HuH-7.5 (cell line): ENCODE results near the gene HTR1D.
"Not testable (repeated sequence)": the region's sequence is repeated elsewhere in the genome, so short reads cannot be mapped to it uniquely, and the experiment has no call there.

Experiments used
- DNase-seq: peaks from one replicate; pipeline ENCODE4 v3.0.0; 2011; ENCODE audit warnings: low spot score

Gene HTR1D

DNA sequence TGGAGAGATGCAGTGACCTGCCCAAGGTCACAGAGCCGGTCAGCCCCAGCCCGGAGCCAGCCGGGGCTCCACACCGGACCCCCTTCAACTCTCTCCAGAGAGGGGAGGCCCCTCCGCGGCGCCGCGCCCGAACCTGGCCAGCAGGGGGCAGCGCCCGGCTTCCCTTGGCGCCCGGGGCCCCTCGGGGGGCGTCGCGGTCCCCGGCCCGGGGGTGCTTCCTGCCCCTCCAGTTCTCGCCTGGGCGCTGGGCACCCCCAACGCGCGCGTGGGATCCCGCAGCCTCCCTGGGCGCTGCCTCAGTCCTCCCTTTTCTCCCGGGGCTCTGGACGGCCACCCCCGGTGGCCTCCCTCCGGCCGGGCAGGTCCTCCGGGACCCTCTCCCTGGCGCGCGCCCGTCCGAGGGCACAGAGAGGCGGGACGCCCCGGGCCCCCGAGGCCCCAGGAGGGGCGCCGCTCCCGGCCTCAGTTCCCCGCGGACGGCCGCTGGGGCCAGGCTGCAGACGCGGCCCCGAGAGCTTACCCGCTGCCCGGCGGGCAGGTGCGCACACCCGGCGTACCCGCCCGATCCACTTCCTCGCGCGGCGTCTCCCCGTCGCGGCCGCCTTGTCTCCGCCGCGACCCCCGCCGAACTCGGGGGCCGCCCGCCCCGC lies 406 bp downstream of the HTR1D start:
- peak; percentile 62 for DNase-seq

- no peak for DNase-seq
These were observed 1.4 kb downstream of the HTR1D start for GRCh38 chr1:23215751-23216449.

DNA sequence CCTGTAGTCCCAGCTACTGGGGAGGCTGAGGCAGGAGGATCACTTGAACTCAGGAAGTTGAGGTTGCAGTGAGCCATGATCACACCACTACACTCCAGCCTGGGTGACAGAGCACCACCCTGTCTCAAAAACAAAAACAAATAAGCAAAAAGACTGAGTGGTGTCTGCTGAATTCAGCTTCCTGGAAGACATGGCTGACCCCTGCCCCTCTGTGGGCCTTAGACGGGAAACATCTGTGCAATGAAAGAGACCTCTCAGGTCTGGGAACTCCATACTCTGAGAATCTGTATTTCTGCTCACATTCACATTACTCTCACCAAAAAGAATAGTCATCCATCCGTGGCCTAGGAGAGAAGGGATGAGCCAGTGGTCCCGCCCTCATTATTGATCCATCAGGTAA lies 2.0 kb downstream of the HTR1D start:
- no peak for DNase-seq

DNA sequence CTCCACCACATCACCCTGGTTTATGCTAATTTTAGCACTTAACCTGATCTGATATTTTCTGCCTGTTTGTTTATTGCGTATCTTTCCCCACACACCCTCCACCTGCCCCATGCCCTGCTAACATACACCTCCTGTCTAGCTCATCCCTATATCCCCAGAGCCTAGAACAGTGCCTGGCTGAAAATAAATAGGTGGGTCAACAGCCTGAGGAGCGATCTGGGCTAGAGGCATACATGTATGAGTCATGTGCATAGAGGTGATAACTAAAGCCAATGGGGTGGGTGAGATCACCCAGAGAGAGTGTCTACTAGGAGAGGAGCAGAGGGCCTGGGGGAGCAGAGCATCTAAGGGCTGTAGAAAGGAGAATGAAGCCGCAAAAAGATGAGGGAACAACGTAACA lies 2.7 kb downstream of the HTR1D start:
- no peak for DNase-seq

DNA sequence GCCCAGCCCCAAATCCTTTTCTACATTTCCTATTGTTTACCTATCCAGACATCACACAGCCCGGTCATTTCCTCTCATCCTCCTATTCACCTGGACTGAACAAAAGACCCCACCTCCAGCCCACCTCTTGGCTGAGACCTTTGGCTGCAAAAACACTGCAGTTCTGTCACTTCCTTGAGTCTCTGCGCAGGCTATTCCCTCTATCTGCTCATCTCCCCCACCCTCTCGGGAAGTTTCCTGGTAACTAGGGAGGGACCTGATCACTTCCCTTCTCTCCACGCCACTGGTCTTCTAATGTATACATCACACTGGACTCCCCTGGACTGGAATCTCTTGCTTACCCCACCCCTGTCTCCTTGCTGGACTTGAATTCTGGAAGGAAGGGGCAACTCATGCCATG lies 5.3 kb downstream of the HTR1D start:
- DNase-seq: no peak

DNA sequence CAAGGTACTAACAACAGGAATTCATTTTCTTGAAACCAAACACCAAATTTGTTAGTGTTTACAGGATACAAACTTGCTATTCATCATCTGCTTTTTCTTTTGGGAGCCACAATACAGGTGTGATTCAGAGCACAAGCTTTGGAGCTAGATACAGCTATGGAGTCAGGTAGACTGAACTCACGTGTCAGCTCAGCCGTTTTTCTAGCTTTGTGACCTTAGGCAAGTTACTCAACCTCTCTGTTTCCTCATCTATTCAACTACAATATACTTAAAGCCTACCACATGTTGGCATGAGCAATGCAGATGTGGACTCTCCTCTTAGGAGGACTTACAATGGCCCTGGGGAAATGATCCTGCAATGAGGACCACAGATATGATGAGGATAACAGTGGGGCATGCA lies 6.3 kb downstream of the HTR1D start:
- no peak for DNase-seq

DNA sequence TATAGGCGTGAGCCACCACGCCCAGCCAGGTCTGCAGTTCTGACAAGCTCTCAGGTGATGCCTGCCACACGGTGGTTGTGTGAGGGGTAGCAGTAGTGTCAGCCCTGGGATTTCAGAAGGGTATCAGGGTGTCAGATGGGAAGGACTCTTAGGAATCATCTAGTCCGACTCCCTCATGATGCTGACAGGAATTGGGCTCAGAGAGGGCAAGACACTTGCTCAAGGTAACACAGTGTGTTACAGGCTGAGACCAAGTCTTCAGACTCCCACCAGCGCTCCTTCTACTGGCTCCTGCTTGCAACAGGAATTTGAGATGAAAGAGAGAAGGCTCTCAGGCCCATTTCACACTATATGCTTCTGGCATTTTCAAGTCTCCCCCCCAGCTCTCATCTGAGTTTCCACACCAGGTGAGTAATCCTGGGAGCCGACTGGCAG lies 6.9 kb downstream of the HTR1D start:
- DNase-seq: no peak

GRCh38 chr1:23209770-23210169 lies 7.5 kb downstream of the HTR1D start:
- DNase-seq: no peak

GRCh38 chr1:23208527-23208926 lies 8.8 kb downstream of the HTR1D start:
- DNase-seq: no peak

DNA sequence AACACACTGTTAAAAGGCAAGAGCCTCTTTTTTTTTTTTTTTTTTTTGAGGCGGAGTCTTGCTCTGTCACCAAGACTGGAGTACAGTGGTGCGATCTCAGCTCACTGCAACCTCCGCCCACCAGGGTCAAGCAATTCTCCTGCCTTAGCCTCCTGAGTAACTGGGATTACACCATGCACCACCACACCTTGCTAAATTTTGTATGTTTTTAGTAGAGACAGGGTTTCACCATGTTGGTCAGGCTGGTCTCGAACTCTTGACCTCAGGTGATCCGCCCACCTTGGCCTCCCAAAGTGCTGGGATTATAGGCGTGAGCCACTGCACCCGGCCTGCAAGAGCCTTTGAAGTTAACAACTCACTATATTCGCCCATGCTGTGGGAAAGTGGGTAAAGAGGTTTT lies 9.6 kb downstream of the HTR1D start:
- DNase-seq: not testable (repeated sequence)

- DNase-seq: no peak
These were observed 15.0 kb downstream of the HTR1D start for GRCh38 chr1:23202263-23202749.

- DNase-seq: no peak
These were observed 16.4 kb downstream of the HTR1D start for GRCh38 chr1:23200883-23201282.

GRCh38 chr1:23198373-23198772 lies 18.9 kb downstream of the HTR1D start:
- no peak for DNase-seq

DNA sequence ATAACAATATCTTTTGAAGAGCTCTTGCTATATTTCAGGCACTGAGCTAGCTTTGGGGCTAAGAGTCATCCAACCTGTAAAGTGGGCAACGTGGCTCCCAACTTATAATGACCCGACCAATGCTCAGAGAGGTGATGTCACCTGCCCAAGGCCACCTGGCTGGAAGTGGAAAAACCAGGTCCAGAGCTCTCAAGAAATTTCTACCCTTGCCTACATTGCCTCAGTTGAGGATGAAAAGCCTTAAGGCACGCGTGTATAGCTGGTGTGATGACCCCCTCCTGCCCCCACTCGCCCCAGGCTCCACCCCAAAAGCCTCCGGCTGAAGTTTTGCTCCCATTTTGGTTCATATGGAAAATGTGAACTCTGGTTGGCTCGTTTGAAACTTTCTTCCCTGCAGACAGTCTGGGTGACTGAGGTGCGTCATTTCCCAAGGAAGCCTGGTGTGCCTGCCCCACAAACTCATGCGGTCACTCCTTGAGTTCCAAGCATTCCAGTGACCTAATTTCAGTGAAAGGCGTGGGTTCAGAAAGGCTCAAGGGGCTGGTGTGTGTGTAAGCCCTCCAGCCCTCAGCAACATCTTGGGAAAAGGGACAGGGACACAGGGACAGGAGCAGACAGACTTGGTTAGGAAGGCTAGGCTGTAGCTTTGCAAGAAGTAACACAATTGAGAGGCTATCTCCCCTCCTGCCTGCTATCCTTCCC lies 20.5 kb downstream of the HTR1D start:
- DNase-seq: no peak

DNA sequence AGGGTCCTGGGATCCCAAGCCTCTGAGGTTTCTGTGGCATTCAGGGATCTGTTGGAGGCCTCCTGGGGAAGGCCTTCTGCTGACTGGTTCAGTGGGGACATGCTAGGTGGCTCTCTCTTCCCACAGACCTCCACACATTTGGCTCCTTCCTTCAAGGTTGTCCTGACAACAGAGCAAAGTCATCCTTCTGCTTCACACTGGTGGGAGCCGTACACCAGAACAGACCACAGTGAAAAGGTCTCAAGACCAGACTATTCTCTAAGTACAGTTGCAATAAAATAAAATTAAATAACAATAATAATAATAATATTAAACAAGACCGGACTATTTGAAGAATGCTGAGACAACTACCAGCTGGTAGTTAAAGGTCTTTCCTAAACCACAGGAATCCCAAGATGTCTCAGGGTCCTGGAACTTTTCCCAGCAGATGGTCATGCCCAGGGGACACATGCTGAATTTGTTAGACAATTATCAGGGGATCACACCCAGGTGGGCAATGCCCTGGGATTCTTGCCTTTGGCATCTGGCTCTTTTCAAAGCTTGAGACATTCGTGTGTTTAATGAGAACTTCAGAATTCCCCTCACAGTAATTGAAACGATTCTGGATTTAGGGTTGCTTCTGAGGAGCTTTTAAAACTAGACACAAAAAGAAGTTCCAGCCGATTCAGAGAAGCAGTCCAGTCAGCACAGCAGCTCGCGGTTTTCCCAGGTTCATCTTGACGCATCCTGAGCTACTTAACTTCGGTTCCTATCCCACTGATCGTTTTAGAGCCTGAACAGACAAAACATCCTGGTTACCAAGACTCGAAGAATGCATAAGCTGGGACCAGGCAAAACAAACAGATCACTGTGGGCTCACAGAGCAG lies 22.9 kb downstream of the HTR1D start:
- DNase-seq: no peak

GRCh38 chr1:23193391-23194118 lies 23.7 kb downstream of the HTR1D start:
- DNase-seq: no peak

DNA sequence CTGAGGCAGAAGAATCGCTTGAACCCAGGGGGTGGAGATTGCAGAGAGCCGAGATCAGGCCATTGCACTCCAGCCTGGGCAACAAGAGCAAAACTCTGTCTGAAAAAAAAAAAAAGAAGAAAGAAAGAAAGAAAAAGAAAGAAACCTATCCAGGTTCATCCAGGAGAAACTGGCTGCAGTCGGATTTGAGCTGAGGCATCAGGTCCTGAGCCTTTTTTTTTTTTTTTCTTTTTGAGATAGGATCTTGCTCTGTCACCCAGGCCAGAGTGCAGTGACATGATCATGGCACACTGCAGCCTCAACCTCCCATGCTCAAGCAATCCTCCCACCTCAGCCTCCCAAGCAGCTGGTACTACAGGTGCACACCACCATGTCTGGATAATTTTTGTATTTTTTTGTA lies 26.1 kb downstream of the HTR1D start:
- DNase-seq: no peak

GRCh38 chr1:23188936-23189452 lies 28.3 kb downstream of the HTR1D start:
- not testable (repeated sequence) for DNase-seq

GRCh38 chr1:23188434-23188884 lies 28.8 kb downstream of the HTR1D start:
- no peak for DNase-seq

GRCh38 chr1:23187637-23188036 lies 29.7 kb downstream of the HTR1D start:
- no peak for DNase-seq

DNA sequence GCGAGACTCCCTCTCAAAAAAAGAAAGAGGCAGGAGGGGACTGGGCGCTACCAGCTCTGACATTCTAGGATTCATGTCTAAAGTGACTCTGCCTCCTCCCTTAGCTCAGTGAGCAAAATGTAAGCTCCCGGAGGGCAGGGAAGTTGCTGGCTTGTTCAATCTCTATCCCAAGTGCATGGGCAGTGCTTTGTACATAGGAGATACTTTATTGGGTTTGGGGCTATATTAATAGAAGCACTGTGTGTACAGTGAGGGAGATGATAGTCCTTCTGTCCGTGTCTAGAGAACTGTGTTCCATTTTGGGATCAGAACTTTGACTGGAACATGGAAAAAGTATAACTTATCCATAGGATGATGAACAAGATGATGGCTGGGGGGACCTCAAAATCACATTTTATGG lies 31.9 kb downstream of the HTR1D start:
- DNase-seq: no peak
